Psoas muscle (tissue), 8 donors: ENCODE results near the gene PML. TPM values are rescaled to one million over a fixed set of nuclear protein-coding genes. Genes with fewer than 3 reads are reported as not detected.

Source experiments
- ATAC-seq, 4 donors: fragments of 200-7000 bp; cut with Tn5 transposase; one replicate each; pipeline ENCODE4 v1.9.1; 2020; ENCODE audit warnings: moderate library complexity in 3 of 4, mild to moderate bottlenecking in 2 of 4
- DNase-seq, 2 donors: peaks; one replicate each; pipeline ENCODE4 v3.0.0-alpha.2; 2020
- H3K27ac ChIP-seq: fragments of 200-600 bp; one replicate; pipeline ENCODE4 v1.8.0; 2022
- H3K27me3 ChIP-seq, 3 donors: fragments of 200-600 bp in 1 of 3; one replicate each; pipeline versions ENCODE4 v1.6.1 to v1.8.0; 2013 to 2022; ENCODE audit warnings: low read length in 2 of 3, mild to moderate bottlenecking in 2 of 3, moderate library complexity in 1 of 3; ENCODE audit not compliant: insufficient read depth in 3 of 3
- H3K36me3 ChIP-seq, 2 donors: fragments of 200-600 bp in 1 of 2; one replicate each; pipeline versions ENCODE4 v1.6.1 to v1.8.0; 2013 to 2022; ENCODE audit warnings: low read depth in 1 of 2, mild to moderate bottlenecking in 1 of 2, moderate library complexity in 1 of 2; ENCODE audit not compliant: insufficient read depth in 1 of 2
- H3K4me1 ChIP-seq: fragments of 200-600 bp; one replicate; pipeline ENCODE4 v1.8.0; 2022
- H3K4me3 ChIP-seq: fragments of 200-600 bp; one replicate; pipeline ENCODE4 v1.8.0; 2022; ENCODE audit warnings: mild to moderate bottlenecking
- H3K9me3 ChIP-seq: fragments of 200-600 bp; one replicate; pipeline ENCODE4 v1.8.0; 2022
- WGBS, 3 donors: extraction: QIAGEN DNeasy Blood & Tissue Kit; methylation state at CpG; one replicate each; pipeline versions ENCODE4 v1.1.6 to v1.1.7; 2013; 5-methylcytosine and 5-hydroxymethylcytosine counted together
- intact Hi-C, 2 donors: fragments of 100-400 bp; cut with DNase I; formaldehyde crosslinking; loops; one replicate each; pipeline versions ENCODE4 v1.11.0 to v1.14.2; 2022
- polyA plus RNA-seq, 3 donors: library from polyadenylated mRNA; stranded (reverse); fragments of 200-250 nt; gene quantifications; one replicate each; pipeline ENCODE4 v1.2.3, GENCODE V29; 2013
- total RNA-seq, 4 donors: library from RNA; stranded (reverse); fragmentation: NEBNext Ultra II Directional in 2 of 4; extraction: Animal tissue kit (Norgen Biotek cat#: 25700) in 2 of 4; gene quantifications; one replicate each; pipeline versions ENCODE4 v1.2.1 to v1.2.4, GENCODE V29; 2021 to 2023
- TF ChIP-seq, protein P1 (sequence below): fragments of 200-600 bp; IDR thresholded peaks from one replicate; pipeline ENCODE4 v1.8.0; 2022; ENCODE audit warnings: antibody characterized with exemption
- donor health status: healthy with polysubstance abuse.
- donor health status: DM: no; HTN: no; CAD: no; lungs with moderate emphysema.
- donor health status: Bipolar disorder and iron deficiency.
- donor health status: healthy.
- donor health status: DM: yes; HTN: yes; CAD: no.
- donor health status: DM: no; HTN: no; CAD: no.
- donor health status: DM: no; HTN: no; CAD: no.
- donor health status: DM: yes; HTN: yes; CAD: no.

Gene PML
- total and polyA plus RNA-seq, 7 donors: 6.7 to 22.6 (median 15.0) TPM

DNA sequence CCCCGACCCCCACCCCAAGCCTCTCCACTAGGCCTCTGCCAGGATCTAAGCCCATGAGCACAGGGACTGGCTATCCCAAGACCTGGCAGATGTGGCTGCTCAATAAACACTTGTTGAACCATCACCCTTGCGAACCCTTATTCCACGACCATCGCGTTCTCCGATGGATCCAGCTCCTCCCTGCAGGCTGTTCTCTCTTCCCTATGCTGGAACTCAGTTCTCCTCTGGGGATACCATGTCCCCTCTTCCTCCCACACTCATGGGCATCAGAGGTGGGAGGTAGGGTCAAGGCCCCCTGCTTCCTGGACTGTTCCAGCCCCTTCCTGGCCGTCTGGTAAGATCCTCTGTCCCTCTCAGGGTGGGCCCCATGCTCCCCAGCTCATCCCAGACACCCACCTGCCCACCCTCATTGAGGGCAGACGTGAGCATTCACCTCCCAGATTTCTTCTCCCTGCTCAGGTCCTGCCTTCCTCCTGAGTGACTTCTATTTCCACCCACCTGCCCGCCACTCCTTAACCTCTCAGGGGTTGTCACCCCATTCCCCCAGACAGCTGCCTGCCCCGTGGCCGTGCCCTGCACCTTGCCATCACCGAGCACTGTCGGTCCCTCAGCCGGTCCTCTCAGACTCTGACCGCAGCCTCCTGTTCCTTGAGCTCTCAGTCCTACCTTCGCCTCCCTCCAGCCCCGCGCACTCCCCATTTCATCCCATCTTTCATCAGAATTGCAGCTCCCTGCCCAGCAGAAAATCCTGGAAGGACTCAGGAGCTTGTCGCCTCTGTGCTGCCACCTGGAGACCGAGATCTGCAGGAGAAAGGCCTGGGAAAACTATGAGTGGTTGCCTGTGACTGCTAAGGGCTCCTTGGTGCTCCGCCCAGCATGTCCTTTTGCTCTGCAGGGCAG is 42.0 kb downstream of the PML start:
- Histone ChIP-seq H3K9me3 (no peaks in the 10 kb centered on the region), H3K36me3 (peaks cover 3 to 57% of the 10 kb centered on the region in 2 donors), H3K27me3 (no peaks in the 10 kb centered on the region), H3K4me1 (no peaks in the 10 kb centered on the region), H3K27ac (no peak overlapping the region), H3K4me3 (no peak overlapping the region)
- DNase-seq (no peak), ATAC-seq (no peak)
- intact Hi-C loops: loop anchor here (2.0 to 5.0 kb wide), 2 partner anchors 64 to 69 kb away; no protein-coding TSS in a partner anchor
- WGBS, 3 donors: 77 to 81% (median 80%) methylated on average over 21 of the region's 21 CpGs
- TF ChIP-seq, protein P1, sequence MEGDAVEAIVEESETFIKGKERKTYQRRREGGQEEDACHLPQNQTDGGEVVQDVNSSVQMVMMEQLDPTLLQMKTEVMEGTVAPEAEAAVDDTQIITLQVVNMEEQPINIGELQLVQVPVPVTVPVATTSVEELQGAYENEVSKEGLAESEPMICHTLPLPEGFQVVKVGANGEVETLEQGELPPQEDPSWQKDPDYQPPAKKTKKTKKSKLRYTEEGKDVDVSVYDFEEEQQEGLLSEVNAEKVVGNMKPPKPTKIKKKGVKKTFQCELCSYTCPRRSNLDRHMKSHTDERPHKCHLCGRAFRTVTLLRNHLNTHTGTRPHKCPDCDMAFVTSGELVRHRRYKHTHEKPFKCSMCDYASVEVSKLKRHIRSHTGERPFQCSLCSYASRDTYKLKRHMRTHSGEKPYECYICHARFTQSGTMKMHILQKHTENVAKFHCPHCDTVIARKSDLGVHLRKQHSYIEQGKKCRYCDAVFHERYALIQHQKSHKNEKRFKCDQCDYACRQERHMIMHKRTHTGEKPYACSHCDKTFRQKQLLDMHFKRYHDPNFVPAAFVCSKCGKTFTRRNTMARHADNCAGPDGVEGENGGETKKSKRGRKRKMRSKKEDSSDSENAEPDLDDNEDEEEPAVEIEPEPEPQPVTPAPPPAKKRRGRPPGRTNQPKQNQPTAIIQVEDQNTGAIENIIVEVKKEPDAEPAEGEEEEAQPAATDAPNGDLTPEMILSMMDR: peak; percentile 34

DNA sequence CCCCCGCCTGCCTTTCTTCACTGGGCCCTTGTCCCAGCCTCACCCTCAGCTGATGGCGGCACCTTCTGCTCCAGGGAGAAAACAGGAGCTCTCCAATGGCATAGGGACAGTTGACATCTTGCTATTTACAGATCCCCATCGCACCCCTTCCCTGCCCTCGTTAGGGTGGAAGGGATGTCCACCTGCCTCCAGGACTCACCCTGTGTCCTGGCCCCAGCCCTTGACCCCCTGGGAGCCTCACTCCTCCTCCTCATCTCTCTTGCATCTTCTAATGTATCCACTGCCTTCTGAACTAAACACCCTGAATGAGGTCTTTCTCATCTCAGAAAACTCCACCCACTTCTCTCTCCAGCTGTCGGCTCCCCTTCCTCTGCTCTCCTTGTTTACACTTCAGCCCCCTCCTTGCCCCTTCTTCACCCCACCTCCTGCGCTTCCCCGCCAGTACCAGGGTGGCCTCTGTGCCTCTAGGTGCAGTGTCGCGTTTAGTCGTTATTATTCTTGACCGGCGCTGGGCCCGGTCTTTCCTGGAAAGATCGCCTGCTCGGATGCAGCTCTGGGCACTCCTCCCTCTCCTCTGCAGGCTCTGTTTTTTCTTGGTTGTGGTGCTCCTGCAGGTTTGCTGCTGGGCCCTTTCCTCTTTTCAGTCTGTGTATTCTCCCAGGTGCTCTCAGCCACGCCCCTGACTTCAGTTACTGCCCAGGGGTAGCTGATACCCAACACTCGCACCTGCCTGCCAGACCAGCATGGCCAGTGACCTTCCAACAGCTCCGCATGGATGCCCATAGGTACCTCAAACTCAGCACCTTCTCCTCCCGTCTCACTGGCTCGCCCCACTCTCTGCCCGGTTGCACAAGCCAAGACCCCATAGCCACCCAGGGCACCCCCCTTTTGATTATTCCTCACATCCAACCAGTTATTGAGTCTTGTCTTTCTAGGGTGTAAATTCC is 42.9 kb downstream of the PML start:
- ATAC-seq: no peak
- DNase-seq: no peak
- intact Hi-C loops: loop anchor here (2.0 to 5.0 kb wide), 2 partner anchors 65 to 70 kb away; no protein-coding TSS in a partner anchor
- WGBS, 3 donors: 85 to 89% (median 89%) methylated on average over 21 of the region's 21 CpGs
- TF ChIP-seq, protein P1: no peak
- Histone ChIP-seq H3K27me3 (no peaks in the 10 kb centered on the region), H3K4me1 (no peaks in the 10 kb centered on the region), H3K36me3 (peaks cover 3 to 55% of the 10 kb centered on the region in 2 donors), H3K9me3 (no peaks in the 10 kb centered on the region), H3K27ac (no peak overlapping the region), H3K4me3 (no peak overlapping the region)

DNA sequence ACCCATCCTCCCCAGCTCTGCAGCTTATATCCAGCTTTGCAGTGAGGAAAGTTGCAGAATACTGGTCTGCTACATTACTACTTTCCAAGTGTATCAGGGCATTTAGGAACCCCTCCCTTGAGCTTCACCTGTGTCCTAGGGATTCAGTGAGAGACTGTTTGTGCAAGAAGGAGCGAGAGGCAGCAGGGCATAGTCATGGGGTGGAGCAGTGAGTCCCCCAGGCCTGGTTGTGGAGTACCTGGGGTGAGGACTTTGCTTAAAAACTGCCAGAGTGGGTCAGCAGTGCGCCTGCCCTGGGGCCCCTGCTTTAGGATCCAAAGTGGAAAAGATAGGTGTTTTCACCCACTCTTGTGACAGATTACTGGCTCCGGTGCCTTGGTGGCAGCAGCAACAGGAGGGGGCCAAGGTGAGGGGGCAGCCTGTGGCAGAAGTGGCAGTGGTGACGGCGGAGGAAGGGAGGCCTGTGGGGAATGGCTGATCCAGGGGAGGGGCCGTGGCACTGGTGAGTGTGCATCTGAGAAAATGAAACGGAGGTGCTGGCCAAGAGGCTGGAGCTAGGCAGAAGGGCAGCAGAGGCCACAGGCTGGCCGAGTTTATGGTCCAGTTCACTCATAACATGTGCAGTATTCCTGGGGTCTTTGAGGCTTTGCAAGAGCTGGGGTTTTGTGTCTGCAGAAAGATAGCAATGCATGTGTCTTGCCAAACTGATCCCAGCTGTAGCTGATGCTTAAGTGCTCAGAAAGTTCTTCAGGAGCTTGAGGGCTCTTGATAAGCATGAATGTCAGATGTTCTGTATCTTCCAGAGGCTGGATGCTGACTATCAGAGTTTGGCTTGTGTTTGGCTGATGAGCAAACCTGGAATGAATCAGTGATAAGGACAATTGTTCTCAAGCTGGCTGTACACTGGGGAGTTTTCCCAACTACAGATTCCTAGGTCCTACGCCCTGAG is 44.5 kb downstream of the PML start:
- WGBS, 3 donors: 75 to 82% (median 78%) methylated on average over 9 of the region's 9 CpGs
- ATAC-seq: no peak
- intact Hi-C loops: loop anchor here in 1 of 2 donors (5.0 kb wide), 1 partner anchor 72 kb away; no protein-coding TSS in a partner anchor

More for the DNA sequence above, 44.5 kb downstream of the PML start:
- Histone ChIP-seq H3K9me3 (no peaks in the 10 kb centered on the region), H3K4me1 (no peaks in the 10 kb centered on the region), H3K36me3 (peaks cover 3 to 52% of the 10 kb centered on the region in 2 donors), H3K27ac (no peak overlapping the region), H3K27me3 (no peaks in the 10 kb centered on the region), H3K4me3 (no peak overlapping the region)
- DNase-seq: no peak
- TF ChIP-seq, protein P1: no peak
